Epidermal melanocyte (primary cell): ENCODE measurements around the gene ACYP2.
"Not testable (repeated sequence)": the region's sequence is repeated elsewhere in the genome, so short reads cannot be mapped to it uniquely, and the experiment has no call there.

Source experiments
- DNase-seq: peaks from one replicate; pipeline ENCODE4 v3.0.0; 2011; ENCODE audit warnings: low spot score; ENCODE audit not compliant: insufficient read length

ACYP2 gene

DNA sequence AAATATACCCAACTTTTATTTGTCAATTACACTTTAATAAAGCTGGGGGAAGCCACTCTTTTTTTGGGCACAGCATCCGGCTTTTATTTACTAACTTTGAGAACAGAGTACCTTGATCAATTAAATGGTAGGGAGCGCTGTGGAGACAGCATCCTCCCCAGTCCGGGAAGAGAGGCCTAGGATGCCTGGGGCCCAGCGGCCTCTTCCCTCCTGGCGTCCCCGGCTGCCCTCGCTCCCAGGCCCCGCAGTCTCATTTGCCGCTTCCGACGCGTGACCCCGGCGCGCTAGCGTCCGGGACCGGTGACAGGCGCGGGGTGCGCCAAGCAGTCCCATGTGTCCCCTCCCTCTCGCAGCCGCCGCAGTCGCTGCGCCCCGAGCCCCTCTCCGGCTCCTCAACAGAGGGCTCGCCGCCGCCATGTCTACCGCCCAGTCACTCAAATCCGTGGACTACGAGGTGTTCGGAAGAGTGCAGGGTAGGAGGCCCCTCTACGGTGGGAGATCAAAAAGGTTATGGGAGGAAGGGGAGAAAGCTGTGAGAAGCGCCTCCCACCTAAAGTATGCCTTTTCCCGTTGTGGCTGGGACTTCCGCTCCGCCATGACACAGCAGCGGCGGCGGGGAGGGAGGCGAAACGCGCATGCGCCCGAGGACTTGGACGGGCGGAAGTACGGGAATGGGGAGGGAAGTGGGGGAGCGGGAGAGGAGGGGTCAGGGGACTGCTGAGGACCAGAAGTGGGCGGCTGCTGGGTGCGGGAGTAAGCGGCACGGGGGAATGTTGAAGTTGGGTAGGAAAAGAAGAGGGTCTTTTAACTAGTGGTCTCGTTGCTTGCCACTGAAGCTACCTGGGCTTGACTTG is at the start of gene ACYP2:
ACYP2 (plus strand) TSS at position 332 of the 854 bp plus-strand sequence.
- DNase-seq, result peak; percentile 96

DNA sequence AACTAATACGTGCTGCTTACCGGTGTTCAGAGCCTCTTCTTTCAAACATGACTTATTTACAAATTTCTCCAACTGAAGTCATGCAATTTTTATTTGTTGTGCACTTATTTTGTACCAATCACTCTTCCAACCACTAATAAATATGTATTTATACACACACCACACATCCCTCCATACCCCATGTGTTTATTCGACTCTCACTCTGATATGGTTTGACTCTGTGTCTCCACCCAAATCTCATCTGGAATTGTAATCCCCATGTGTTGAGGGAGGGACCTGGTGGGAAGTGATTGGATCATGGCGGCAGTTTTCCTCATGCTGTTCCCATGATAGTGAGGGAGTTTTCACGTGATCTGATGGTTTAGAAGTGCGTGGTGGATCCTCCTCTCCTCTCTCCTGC is 49.5 kb upstream of the ACYP2 start:
- no peak for DNase-seq

DNA sequence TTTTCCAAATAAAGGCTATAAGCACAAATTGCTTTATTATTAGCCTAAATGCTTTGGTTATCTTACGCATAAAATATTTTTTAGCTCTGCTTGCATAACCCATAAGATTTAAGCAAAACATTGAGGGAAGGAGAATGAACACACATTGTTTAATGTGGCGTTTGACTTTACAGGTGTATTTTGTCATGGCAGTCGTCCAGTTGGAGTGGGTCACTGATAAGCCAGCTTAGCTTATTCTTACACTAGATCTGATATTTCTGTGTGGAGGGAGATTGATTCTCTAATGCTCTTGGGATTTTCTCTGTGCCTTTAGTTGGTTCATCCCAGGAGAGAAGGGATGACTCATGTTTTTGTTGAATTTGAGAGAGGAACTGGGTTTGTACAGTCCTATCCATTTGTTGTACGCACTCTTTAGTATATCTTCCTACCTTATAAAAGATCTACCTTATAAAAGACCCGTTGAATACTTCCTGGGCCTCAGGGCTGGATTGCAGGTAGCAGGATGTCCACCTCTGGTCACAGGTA is 47.5 kb upstream of the ACYP2 start:
- no peak for DNase-seq

DNA sequence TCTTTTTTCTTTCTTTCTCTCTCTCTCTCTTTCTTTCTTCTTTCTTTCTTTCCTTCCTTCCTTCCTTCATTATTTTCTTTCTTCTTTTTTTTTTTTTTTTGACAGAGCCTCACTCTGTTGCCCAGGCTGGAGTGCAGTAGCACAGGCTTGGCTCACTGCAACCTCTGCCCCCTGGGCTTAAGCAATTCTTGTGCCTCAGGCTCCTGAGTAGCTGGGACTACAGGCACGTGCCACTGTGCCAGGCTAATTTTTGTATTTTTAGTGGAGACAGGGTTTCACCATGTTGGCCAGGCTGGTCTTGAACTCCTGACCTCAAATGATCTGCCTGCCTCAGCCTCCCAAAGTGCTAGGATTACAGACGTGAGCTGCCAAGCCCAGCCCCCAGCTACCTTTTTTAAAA is 42.9 kb upstream of the ACYP2 start:
- not testable (repeated sequence) for DNase-seq

DNA sequence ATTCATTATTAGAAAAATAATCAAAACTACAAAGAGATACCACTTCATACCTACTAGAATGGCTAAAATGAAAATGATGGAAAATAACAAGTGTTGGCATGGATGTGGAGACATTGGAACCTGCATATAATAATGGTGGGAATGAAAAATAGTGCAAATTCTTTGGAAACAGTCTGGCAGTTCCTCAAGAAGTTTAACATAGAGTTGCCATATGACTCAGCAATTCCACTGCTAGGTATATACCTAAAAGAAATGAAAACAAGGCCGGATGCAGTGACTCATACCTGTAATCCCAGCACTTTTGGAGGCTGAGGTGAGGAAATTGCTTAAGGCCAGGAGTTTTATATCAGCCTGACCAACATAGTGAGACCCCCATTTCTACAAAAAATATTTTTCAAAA is 41.6 kb upstream of the ACYP2 start:
- DNase-seq, result no peak

DNA sequence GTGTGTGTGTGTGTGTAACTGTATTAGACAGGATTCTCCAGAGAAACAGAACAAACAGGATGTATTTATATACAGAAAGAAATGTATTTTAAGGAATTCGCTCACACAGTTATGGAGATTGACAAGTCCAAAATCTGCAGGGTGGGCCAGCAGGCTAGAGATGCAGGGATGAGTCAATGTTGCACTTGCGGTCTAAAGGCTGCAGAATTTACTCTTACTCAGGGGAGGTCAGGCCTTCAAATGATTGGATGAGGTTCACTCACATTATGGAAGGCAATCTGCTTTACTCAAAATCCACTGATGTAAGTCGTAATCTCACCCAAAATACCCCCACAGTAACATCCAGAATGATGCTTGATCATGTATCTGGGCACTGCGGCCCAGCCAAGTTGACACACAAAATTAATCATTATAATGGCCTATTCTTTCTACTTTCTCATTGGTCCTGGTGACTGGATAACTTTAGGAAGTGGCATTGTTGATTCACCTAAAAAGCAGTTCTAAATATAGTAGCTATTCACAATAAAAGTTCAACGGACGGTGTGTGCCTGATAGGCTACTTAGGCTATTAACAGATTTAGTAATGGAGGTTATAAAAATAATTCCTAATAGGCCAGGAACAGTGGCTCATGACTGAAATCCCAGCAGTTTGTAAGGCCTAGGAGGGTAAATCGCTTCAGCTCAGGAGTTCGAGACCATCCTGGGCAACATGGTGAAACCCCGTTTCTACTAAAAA is 40.6 kb upstream of the ACYP2 start:
- no peak for DNase-seq

DNA sequence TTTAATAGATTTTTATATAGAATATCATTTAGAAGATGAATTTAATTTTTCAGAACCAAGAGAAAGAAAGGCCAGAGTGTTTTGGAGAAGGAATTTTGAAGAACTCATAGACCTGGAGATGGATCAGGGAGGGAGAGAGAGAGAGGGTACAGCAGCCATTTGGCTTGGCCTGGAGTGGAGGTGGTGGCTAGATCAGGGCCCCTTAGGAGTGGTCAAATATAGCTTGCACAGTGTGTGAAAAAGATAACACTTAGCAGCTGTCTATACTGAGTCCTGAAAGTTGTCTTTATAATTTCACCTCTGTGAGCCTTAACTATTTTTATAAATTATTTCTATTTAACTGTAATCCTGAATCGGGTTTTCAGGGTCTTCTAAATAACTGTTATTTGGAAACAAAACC is 38.8 kb upstream of the ACYP2 start:
- no peak for DNase-seq

DNA sequence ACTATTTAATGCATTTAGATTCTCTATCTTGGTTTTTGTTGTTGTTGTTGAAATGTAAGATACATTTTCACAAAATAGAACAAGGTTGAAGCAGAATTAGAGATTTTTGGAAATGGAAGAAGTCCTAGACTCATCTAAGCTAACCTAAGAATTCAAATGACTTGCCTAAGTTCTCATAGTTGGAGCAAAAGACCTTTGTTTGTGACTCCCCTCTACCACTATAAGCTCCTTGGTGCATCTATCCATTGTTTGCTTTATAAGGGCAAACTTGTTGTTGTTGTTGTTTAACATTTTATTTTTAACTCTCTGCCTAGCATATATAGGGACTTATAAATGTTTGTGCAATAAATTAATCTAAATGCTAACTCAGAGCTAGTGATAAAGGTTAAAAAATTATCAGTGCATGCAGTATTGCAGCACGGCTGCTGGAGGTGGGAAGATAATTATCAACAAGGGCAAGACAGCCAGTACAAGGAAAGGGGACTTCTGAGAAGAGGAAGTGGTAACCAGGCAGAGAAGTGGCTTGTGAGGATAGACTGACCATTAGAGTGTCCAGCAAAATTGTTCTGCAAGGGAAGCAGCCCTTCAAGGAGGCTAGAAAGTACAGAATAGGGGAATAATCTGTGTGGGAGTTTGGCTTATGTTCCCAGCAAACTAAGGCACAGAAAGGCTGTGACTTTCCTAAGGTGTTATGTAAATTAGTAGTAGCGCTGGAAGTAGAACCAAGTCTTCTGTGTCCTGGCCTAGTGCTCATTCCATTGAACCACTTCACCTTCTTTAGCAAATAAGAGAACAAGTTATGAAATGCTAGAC is 38.1 kb upstream of the ACYP2 start:
- no peak for DNase-seq

DNA sequence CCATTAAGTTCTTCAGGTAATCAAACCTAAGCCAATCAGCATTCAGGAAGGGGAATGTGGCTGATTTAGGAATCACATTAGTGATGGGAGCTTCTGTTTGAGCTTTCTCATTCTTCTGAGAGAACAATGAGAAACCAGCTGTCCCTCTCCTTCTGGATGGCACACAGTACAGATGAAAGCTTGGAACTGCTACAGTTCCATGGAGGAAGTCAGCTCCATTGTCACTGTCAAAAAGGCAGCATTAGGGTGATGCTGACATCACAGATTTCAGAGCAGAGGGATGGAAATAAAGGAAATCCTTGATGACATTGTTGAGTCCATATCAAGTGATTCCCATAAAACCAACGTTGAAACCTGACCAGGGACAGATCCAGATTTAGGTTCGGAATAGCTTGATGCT is 36.1 kb upstream of the ACYP2 start:
- DNase-seq, result no peak

DNA sequence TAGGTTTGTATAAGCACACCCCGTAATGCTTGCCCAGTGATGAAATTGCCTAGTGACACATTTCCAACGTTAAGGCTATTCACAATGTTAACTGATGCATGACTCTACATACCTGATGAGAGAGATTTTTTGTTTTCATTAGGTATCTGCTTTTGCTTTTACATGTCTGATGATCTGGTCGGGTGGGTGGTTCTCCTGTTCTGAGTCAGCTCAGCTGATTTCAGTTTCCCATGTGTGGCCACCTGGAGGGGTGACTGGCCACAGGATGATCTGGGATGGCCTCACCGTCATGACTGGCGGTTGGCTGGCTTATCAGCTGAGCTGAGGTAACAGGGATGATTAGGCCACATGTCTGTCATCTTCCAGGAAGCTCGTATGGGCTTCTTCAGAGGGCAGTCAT is 33.8 kb upstream of the ACYP2 start:
- DNase-seq, result no peak

DNA sequence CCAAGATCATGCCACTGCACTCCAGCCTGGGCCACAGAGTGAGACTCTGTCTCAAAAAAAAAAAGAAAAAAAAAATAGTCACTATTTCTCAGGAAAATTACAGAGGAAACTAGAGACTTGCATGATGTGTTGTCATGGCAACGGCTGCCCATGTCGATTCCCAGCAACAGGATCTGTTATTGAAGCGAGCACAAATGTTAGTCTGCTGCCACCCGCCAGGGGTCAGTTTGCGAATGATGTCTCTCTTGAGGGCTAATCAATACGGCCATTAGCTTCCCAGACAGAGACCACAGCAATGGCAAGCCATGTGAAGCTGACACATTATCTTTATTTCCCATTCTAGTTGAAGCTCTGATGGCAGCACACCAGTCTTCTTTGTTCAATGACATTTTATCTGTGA is 32.4 kb upstream of the ACYP2 start:
- DNase-seq, result no peak

DNA sequence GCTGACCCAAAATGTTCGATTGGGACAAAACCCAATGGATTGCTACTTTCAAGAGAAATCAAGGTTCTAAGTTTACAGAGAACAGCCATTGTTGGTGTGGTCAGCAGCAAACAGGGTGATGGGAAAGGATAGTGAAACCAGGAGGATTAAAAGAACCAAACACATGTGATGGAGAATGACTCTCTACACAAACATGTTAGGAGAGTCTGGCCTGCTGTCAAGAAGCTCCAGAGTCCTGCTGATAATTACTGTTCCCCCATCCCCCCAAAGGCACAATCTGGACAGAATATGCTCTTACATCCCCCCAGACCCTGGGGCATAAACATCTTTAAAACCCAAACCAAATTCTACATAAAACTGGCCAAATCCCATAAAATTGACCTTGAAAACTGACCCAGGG is 32.0 kb upstream of the ACYP2 start:
- DNase-seq, result no peak

DNA sequence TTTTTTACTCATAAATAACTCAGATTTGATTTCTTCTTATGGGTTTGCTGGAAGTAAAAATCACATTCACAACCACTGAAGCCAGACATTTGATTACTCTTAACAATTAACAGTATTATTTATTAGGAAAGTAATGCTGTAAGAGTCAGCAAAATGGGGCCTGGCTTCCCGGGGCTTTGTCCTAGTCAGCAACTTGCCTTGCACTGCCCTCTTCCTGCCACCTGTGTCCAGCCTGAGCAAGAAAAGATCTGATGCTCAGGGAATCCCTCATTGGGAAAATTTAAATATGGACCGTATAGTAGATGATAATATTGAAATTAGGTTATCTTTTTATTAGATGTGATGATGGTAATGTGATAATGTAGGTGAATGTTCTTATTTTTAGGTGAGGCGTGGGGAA is 30.8 kb upstream of the ACYP2 start:
- DNase-seq, result no peak

DNA sequence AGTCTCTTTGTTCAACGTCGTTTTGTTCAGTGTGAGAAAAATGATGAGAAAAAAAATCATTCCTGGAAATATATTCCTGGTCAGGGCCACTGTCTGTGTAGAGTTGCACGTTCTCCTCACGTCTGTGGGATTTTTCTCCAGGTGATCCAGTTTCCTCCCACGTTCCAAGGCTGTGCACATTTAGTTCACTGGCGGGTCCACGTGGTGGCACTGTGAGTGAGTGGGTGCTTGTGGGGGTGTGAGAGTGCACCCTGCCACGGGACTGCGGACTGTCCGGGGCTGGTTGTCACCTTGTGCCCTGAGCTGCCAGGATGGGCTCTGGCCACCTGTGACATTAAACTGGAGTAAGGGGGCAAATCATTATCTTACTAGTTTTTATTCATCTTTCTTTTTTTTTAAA is 30.3 kb upstream of the ACYP2 start:
- no peak for DNase-seq

DNA sequence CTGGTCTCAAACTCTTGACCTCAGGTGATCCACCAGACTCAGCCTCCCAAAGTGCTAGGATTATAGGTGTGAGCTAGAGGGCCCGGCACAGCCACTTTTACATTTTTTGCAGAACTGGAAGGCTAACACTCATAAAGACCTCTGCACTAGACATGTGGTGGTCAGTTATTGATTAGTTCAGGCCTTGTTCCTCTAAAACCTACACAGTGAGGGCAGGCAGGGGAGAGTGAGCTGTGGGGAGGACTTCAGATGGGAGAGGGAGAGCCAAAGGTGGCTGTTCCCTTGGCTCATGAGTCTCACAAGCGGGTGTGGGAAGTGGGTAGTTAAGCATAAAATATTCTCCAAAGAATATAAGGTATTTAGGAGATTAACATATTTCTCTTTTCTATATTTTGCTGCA is 29.3 kb upstream of the ACYP2 start:
- no peak for DNase-seq

DNA sequence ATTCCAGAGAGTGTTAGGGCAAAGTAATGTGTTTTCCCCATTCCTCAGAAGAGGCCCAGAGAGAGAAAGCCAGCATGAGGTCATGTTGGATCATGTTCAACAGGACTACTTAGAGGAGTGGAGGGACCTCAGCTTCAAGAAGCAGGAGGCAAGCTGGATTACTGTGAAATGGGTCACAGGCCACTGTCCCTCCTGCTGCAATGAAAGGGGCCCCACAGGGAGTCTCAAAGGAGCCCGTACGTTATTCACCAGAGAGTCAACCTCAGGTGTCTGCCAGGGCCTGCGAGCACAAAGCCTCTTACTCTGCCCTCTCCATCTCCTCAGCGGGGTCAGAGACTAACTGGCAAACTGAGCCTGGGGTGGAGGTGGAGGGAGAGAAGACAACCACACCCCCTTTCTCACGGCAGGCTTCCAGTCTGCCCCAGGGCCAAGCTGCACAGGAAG is 27.2 kb upstream of the ACYP2 start:
- DNase-seq, result no peak

DNA sequence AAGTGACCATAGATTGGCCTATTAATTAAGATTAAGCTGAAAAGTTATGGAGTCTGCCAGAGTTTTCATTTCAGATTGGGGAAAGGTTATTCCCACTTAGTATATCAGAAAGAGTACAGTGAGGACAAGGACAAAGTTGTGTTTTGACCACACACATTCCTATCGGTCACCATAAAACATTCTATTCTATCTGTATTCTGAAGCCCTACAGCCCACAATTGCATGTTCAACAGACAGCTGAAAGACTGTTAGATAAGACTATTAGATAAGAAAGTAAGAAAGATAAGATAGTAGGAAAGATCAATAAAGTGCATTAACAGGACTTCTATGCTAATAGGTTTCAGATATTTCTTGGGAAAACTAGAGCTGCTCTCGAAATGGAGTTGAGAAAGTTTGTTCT is 26.7 kb upstream of the ACYP2 start:
- DNase-seq, result no peak

DNA sequence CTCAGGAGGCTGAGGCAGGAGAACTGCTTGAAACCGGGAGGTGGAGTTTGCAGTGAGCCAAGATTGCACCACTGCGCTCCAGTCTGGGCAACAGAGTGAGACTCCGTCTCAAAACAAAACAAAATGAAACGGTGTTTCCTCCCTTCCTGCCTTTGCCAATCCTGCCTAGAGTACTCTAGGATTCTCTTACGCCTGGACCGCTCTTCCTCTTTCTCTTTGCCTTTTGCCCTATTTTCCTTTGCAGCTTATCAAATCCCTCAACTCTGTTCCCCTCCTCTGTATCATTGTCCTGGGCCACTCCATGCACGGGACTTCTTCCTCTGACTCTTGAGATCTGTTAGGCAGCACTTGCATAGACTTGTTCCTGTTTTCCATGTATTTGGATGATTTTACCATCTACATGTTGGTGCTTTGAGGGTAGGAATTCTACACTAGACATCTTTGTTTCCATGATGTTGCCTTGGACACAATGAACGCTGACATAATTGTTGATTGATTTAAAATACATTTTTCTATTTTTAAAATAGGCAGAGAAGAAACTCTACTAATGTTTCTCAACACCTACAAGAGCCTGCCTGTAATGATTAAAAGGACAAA is 24.8 kb upstream of the ACYP2 start:
- DNase-seq, result no peak

DNA sequence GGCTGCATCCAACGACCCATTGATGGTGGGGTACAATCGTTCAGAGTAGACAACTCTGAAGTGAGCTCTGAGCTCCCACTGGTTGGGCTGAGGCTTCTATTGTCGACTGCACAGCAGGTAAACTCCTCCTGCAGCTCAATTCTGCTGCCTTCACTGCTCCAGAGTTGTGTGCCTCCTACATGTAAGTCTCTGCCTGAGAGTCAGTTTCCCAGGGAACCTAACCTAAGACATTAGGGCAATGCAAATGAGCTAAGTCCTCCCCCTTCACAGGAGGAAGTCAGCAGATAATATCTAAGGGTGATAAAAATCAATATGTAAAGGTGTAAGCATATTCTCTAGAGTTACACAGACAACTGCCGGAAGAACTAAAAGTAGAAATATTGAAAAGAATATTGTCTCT is 22.5 kb upstream of the ACYP2 start:
- DNase-seq, result no peak

DNA sequence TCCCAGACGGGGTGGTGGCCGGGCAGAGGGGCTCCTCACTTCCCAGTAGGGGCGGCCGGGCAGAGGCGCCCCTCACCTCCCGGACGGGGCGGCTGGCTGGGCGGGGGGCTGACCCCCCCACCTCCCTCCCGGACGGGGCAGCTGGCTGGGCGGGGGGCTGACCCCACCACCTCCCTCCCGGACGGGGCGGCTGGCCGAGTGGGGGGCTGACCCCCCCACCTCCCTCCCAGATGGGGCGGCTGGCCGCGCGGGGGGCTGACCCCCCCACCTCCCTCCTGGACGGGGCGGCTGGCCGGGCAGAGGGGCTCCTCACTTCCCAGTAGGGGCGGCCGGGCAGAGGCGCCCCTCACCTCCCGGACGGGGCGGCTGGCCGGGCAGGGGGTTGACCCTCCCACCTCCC is 20.0 kb upstream of the ACYP2 start:
- DNase-seq, result not testable (repeated sequence)

DNA sequence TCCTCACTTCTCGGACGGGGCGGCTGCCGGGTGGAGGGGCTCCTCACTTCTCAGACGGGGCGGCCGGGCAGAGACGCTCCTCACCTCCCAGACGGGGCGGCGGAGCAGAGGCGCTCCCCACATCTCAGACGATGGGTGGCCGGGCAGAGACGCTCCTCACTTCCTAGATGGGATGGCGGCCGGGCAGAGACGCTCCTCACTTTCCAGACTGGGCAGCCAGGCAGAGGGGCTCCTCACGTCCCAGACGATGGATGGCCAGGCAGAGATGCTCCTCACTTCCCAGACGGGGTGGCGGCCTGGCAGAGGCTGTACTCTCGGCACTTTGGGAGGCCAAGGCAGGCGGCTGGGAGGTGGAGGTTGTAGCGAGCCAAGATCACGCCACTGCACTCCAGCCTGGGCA is 19.3 kb upstream of the ACYP2 start:
- DNase-seq, result not testable (repeated sequence)
